Fibroblast of skin of abdomen (primary cell): ENCODE measurements around the gene TRIM56.

Experiments
- DNase-seq: peaks from one replicate; pipeline ENCODE4 v3.0.0-alpha.2; 2013

The TRIM56 gene

GRCh38 chr7:101134399-101134980 is 49.2 kb downstream of the TRIM56 start:
- DNase-seq, result peak; percentile 84

- DNase-seq, result no peak
These were observed 52.5 kb downstream of the TRIM56 start for GRCh38 chr7:101137651-101138212.

GRCh38 chr7:101138213-101138870 is 53.1 kb downstream of the TRIM56 start:
- DNase-seq, result peak; percentile 97

- no peak for DNase-seq
These were observed 55.0 kb downstream of the TRIM56 start for GRCh38 chr7:101140339-101140699.

- no peak for DNase-seq
These were observed 55.6 kb downstream of the TRIM56 start for GRCh38 chr7:101140746-101141382.
